ENCODE data around the gene MYH9. TPM values are rescaled to one million over a fixed set of nuclear protein-coding genes. Genes with fewer than 3 reads are reported as not detected.

The MYH9 gene
- total and polyA plus RNA-seq, 11 donors = 109 to 482 (median 238) TPM

DNA sequence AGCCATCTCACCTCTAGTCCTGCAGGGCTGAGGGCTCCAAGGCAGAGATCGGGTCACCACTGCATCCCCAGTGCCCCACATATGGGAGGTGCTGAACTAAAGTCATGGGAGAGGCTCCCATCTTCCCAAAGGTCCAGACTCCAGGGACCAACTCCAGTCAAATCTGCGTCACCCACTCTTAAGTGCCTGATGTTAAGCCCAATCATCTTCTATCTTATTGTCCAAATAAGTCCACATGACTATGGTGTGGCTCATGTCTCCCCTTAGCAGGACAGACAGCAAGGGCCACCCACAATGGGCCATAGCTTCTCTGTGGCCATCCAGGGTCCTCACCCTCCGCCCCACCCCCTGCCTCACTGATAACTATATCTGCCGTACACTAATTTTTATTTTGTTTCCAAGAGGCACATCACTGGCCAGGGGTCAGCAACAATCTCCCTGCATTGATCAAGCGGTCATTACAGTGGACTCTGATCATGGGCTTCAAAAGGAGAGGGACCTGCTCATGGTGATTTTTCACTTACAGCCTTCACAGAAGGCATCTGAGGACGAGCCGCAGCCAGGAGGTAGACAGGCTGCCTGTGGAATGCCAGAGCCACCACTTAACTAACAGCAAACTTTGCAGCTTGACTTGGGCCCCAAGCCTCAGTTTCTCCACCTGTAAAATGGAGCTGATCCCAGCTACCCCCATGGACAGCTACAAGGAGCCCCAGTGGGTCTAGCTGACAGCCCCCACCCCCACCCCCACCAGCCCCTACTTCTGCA, 23.3 kb downstream of the MYH9 start:
- Histone ChIP-seq H3K27ac (peak overlapping the region; percentile 43 to 99 (median 88)), H3K27me3 (no peaks in the 10 kb centered on the region), H3K9me3 (no peaks in the 10 kb centered on the region), H3K36me3 (peaks cover 0 to 48% (median 10%) of the 10 kb centered on the region in 9 donors), H3K4me1 (peaks cover 33 to 100% (median 98%) of the 10 kb centered on the region in 12 donors), H3K4me3 (no peak overlapping the region)
- 38 to 60% (median 55%) methylated on average over 7 of the region's 7 CpGs for WGBS, 4 donors
- DNase-seq (peak in 1 of 5 donors; percentile 57), ATAC-seq (peak in 3 of 4 donors; percentile 21 to 36 (median 31))
- intact Hi-C loops (cut with DNase I) = loop anchor here in 8 of 10 donors (5.0 kb wide), 3 partner anchors 32 to 103 kb away; no protein-coding TSS in a partner anchor
- TF ChIP-seq POLR2A (IDR thresholded peaks at IDR 0.05) = no peak
- TF ChIP-seq, protein P1, sequence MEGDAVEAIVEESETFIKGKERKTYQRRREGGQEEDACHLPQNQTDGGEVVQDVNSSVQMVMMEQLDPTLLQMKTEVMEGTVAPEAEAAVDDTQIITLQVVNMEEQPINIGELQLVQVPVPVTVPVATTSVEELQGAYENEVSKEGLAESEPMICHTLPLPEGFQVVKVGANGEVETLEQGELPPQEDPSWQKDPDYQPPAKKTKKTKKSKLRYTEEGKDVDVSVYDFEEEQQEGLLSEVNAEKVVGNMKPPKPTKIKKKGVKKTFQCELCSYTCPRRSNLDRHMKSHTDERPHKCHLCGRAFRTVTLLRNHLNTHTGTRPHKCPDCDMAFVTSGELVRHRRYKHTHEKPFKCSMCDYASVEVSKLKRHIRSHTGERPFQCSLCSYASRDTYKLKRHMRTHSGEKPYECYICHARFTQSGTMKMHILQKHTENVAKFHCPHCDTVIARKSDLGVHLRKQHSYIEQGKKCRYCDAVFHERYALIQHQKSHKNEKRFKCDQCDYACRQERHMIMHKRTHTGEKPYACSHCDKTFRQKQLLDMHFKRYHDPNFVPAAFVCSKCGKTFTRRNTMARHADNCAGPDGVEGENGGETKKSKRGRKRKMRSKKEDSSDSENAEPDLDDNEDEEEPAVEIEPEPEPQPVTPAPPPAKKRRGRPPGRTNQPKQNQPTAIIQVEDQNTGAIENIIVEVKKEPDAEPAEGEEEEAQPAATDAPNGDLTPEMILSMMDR (IDR thresholded peaks at IDR 0.05) = no peak

DNA sequence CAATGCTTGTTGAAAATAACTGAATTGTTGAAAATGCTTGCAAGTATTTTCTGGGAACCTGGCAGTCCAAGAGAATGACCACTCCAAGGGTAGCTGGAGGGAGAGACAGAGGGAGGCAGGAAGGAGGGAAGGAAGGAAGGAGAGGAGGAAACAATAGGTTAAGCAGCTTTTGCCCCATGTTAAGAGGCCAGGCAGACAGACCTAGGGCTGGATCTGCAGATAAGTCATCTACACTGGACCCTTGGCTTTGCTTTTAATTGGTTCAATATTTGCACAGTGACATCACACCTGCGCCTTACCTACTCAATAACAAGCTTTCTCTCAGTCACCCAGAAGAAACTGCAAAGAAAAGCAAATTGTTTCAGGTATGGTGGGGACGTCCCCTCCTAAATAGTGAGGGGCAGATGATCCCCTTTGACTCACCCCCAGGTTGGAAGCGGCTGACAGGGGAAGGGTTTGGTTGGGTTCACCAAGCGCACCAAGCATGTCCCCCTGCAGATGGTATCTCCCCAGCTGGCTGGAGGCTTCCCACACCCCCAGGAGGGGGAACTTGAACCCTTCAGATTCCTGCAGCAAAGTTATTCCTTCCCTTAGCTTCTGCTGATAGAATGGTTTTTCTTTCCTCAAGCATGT, 24.3 kb downstream of the MYH9 start:
- Histone ChIP-seq H3K4me3 (no peak overlapping the region), H3K4me1 (peaks cover 42 to 100% (median 98%) of the 10 kb centered on the region in 12 donors), H3K9me3 (no peaks in the 10 kb centered on the region), H3K27me3 (no peaks in the 10 kb centered on the region), H3K27ac (peak overlapping the region; percentile 26 to 99 (median 88)), H3K36me3 (peaks cover 0 to 50% (median 10%) of the 10 kb centered on the region in 9 donors)
- intact Hi-C loops (cut with DNase I) = no loop called here
- DNase-seq (no peak), ATAC-seq (no peak)
- no peak for TF ChIP-seq POLR2A (IDR thresholded peaks at IDR 0.05)
- TF ChIP-seq, protein P1 (IDR thresholded peaks at IDR 0.05) = no peak
- 69 to 87% (median 86%) methylated on average over 4 of the region's 4 CpGs for whole genome bisulfite sequencing, 4 donors

DNA sequence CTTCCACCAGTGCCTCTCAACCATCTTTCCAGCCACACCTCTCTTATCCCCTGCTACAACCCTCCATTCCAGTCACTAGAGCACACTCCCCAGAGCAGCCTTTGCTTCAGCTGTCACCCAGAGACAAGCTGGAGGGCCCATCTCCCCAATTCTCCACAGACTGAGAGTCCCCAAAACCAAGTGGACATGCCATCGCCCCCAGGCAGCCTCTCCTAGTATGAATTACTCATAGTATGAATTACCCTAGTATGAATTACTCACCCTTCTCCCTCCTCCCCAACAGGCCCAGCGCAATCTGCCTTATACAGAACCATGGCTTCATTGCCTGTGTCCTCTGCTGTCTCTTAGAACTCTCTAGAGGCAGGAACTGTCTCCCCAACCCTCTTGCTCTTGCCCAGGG, 24.8 kb downstream of the MYH9 start:
- Histone ChIP-seq H3K36me3 (peaks cover 0 to 49% (median 10%) of the 10 kb centered on the region in 9 donors), H3K27ac (peak overlapping the region; percentile 26 to 99 (median 88)), H3K9me3 (no peaks in the 10 kb centered on the region), H3K27me3 (no peaks in the 10 kb centered on the region), H3K4me1 (peaks cover 45 to 100% (median 97%) of the 10 kb centered on the region in 12 donors), H3K4me3 (no peak overlapping the region)
- 80 to 85% (median 82%) methylated on average over 2 of the region's 2 CpGs for WGBS, 4 donors
- ATAC-seq (no peak), DNase-seq (no peak)
- intact Hi-C loops (cut with DNase I) = no loop called here
- TF ChIP-seq, protein P1 (IDR thresholded peaks at IDR 0.05) = no peak
- no peak for TF ChIP-seq POLR2A (IDR thresholded peaks at IDR 0.05)

DNA sequence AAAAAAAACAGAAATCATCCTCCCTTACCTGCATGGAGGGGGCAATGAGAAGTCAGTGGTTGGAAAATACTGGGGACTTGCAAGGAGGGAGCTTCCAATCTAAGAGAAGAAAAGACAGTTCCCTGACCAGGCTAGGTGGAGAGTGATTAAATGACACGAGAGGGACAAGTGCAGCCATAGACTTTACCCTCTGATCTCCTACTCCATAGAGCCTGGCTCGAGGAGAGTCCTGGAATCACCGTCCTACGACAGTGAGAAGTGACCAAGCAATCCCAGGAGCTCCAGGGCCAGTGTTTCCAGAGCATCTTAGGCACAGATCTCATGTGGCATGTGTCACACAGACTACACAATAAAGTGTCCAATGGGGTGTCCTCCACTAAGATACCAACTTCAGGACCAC, 25.7 kb downstream of the MYH9 start:
- WGBS, 4 donors = 37 to 51% (median 45%) methylated on average over 4 of the region's 4 CpGs
- no peak for ATAC-seq
- no peak for TF ChIP-seq POLR2A (IDR thresholded peaks at IDR 0.05)
- TF ChIP-seq, protein P1 (IDR thresholded peaks at IDR 0.05) = no peak
- DNase-seq = no peak
- Histone ChIP-seq H3K9me3 (no peaks in the 10 kb centered on the region), H3K27me3 (no peaks in the 10 kb centered on the region), H3K4me1 (peaks cover 42 to 100% (median 97%) of the 10 kb centered on the region in 12 donors), H3K27ac (peak overlapping the region; percentile 60 to 99 (median 88)), H3K36me3 (peaks cover 0 to 41% (median 8%) of the 10 kb centered on the region in 9 donors), H3K4me3 (no peak overlapping the region)
- intact Hi-C loops (cut with DNase I) = no loop called here

All from heart left ventricle (tissue), 16 donors.